Lung (tissue), 12 donors: ENCODE measurements around the gene HOXA6. TPM values are rescaled to one million over a fixed set of nuclear protein-coding genes. Genes with fewer than 3 reads are reported as not detected.
A peak's percentile ranks its signal among the peaks of the same experiment; 100 is the strongest.

ENCODE experiments used
- ATAC-seq: fragments of 200-7000 bp; cut with Tn5 transposase; one replicate; pipeline ENCODE4 v1.9.1; 2020; ENCODE audit warnings: moderate number of reproducible peaks; ENCODE audit not compliant: insufficient read depth, low FRiP score
- DNase-seq, 3 donors: peaks; one replicate each; pipeline ENCODE4 v3.0.0-alpha.2; 2013 to 2017
- H3K27ac ChIP-seq, 2 donors: one replicate each; pipeline ENCODE4 v1.5.1; 2013; ENCODE audit warnings: mild to moderate bottlenecking in 2 of 2, moderate library complexity in 2 of 2, control low read depth in 1 of 2, inconsistent platforms in 1 of 2, low read depth in 1 of 2, low read length in 1 of 2
- H3K27me3 ChIP-seq, 3 donors: one replicate each; pipeline ENCODE4 v1.5.1; 2013; ENCODE audit warnings: low read length in 2 of 3; ENCODE audit not compliant: control insufficient read depth in 3 of 3, insufficient read depth in 3 of 3
- H3K36me3 ChIP-seq, 4 donors: one replicate each; pipeline ENCODE4 v1.5.1; 2013; ENCODE audit warnings: low read length in 4 of 4, mild to moderate bottlenecking in 1 of 4, moderate library complexity in 1 of 4; ENCODE audit not compliant: control insufficient read depth in 4 of 4, insufficient read depth in 4 of 4
- H3K4me1 ChIP-seq, 5 donors: one replicate each; pipeline ENCODE4 v1.5.1; 2013; ENCODE audit warnings: low read length in 5 of 5, mild to moderate bottlenecking in 2 of 5, moderate library complexity in 1 of 5; ENCODE audit not compliant: control insufficient read depth in 5 of 5, insufficient read depth in 5 of 5
- H3K4me3 ChIP-seq: one replicate; pipeline ENCODE4 v1.5.1; 2013; ENCODE audit warnings: mild to moderate bottlenecking, control low read depth, moderate library complexity
- H3K9ac ChIP-seq, 2 donors: one replicate each; pipeline ENCODE4 v1.5.1; 2013; ENCODE audit warnings: low read length in 2 of 2, control low read depth in 1 of 2; ENCODE audit not compliant: insufficient read depth in 1 of 2
- H3K9me3 ChIP-seq, 4 donors: one replicate each; pipeline ENCODE4 v1.5.1; 2013; ENCODE audit warnings: low read length in 3 of 4, mild to moderate bottlenecking in 1 of 4, moderate library complexity in 1 of 4; ENCODE audit not compliant: control insufficient read depth in 4 of 4, insufficient read depth in 3 of 4
- CTCF ChIP-seq: IDR thresholded peaks from 2 replicates; pipeline ENCODE4 v1.5.1; 2012; ENCODE audit warnings: mild to moderate bottlenecking; ENCODE audit errors: control extremely low read depth, extremely low read depth
- WGBS, 2 donors: extraction: QIAGEN DNeasy Blood & Tissue Kit; methylation state at CpG; one replicate each; pipeline ENCODE4 v1.1.7; 2013; 5-methylcytosine and 5-hydroxymethylcytosine counted together
- polyA plus RNA-seq, 2 donors: library from polyadenylated mRNA; stranded (reverse); fragments of 200-250 nt; gene quantifications; one replicate each; pipeline ENCODE4 v1.2.1, GENCODE V29; 2013
- total RNA-seq, 2 donors: library from RNA; depleted of rRNA in 1 of 2; stranded (reverse); fragments of >200 nt in 1 of 2; gene quantifications; one replicate each; pipeline ENCODE4 v1.2.1, GENCODE V29; 2014 to 2021
- donor health status: control.
- donor health status: control.
- donor health status: Bipolar disorder and iron deficiency.
- donor health status: healthy.
- donor health status: DM: yes; HTN: yes; CAD: no.

HOXA6 gene
- total and polyA plus RNA-seq, 4 donors: 0.49 to 7.7 (median 2.8) TPM

- Histone ChIP-seq H3K9me3 (peaks cover 0 to 6% (median 0%) of the 10 kb centered on the region in 4 donors), H3K36me3 (no peaks in the 10 kb centered on the region), H3K4me3 (no peak overlapping the region), H3K4me1 (peaks cover 0 to 25% (median 10%) of the 10 kb centered on the region in 5 donors), H3K27me3 (peaks cover 3 to 98% (median 94%) of the 10 kb centered on the region in 3 donors), H3K27ac (no peak overlapping the region), H3K9ac (no peak overlapping the region)
- no peak for ATAC-seq
- WGBS, 2 donors: 10 to 17% methylated on average over 39 to 42 of the region's 42 CpGs
- no peak for TF ChIP-seq CTCF
- peak in 2 of 3 donors; percentile 16 for DNase-seq
Observed at GRCh38 chr7:27191833-27192545, 44.4 kb upstream of the HOXA6 start.

- peaks cover 0 to 6% (median 0%) of the 10 kb centered on the region in 4 donors for H3K9me3 ChIP-seq
- peaks cover 0 to 25% (median 10%) of the 10 kb centered on the region in 5 donors for H3K4me1 ChIP-seq
- H3K27me3 ChIP-seq: peaks cover 3 to 98% (median 94%) of the 10 kb centered on the region in 3 donors
- no peak for TF ChIP-seq CTCF
- DNase-seq (peak in 1 of 3 donors; percentile 9), ATAC-seq (no peak)
- H3K36me3 ChIP-seq: no peaks in the 10 kb centered on the region
- WGBS, 2 donors: 29 to 46% methylated on average over 15 of the region's 15 CpGs
- H3K9ac ChIP-seq: no peak overlapping the region
- H3K4me3 ChIP-seq: no peak overlapping the region
- no peak overlapping the region for H3K27ac ChIP-seq
Observed at GRCh38 chr7:27191161-27191731, 43.7 kb upstream of the HOXA6 start.

GRCh38 chr7:27189997-27190748 is 42.6 kb upstream of the HOXA6 start:
- peak in 1 of 3 donors; percentile 8 for DNase-seq
- Histone ChIP-seq H3K9me3 (peaks cover 0 to 9% (median 0%) of the 10 kb centered on the region in 4 donors), H3K36me3 (no peaks in the 10 kb centered on the region), H3K27me3 (peaks cover 3 to 98% (median 94%) of the 10 kb centered on the region in 3 donors), H3K9ac (no peak overlapping the region), H3K4me3 (no peak overlapping the region), H3K27ac (no peak overlapping the region), H3K4me1 (peaks cover 0 to 27% (median 16%) of the 10 kb centered on the region in 5 donors)
- 40 to 46% methylated on average over 7 of the region's 7 CpGs for WGBS, 2 donors
- no peak for TF ChIP-seq CTCF
- no peak for ATAC-seq
